NCI-H526 treated with DMSO at 0.1 percent for 48 hours (cell line): Measurements from ENCODE around the gene CACNA2D3.
A peak's percentile ranks its signal among the peaks of the same experiment; 100 is the strongest.

Experiments
- DNase-seq: peaks from one replicate; lab custom pipeline; 2025; lab: John Stamatoyannopoulos, UW

Gene CACNA2D3

DNA sequence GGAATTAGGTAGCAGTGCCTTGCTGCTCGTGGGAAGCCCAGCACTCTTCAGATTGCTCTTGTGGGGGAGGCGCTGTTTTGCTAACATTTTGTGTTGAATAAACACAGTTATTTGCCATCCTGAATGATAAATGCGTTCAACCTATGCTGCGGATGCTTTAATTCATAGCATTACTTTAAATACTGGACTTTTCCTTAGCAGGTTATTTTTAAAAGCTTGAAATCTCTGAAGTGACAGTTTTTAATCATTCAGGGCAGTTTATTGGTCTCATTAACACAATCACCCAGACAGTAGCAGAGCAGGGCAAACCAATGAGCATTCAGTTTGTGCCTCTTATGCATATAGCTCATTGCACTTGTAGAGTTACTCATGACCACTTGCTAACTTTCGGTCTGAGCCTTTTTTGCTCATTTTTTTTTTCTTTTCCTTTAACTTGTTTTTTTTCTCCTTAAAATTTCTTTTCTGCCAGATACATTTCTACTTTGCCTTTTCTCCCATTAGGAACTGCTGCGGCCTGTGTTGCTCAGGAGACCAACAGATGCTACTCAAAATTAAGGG lies 5.2 kb downstream of the CACNA2D3 start:
- DNase-seq: no peak

DNA sequence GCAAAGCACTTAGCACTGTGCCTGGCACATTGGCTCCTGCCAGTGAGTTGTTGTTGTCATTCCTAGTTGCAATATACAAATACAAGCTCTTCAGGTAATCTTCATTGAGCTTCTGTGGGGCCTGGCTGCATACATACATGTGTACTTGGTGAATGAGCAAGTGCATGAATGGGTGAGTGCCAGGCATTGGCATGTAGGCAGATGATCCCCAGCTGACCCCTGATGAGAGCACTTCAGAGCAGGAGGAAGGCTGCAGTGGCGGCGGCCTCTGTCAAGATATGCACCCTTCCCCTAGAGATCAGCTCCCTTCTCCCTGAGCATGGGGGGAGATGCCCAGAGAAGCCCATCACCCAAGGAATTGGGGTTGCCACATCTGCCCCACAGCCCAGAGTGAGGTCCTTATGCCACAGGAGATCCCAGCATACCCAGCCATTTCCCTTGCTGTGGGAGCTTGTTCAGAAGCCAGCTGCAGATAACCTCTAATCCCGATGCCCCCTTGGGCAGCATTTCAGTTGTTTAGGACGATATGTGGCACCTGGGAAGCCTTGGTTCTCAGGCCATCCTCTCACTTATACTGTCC lies 8.8 kb downstream of the CACNA2D3 start:
- no peak for DNase-seq

DNA sequence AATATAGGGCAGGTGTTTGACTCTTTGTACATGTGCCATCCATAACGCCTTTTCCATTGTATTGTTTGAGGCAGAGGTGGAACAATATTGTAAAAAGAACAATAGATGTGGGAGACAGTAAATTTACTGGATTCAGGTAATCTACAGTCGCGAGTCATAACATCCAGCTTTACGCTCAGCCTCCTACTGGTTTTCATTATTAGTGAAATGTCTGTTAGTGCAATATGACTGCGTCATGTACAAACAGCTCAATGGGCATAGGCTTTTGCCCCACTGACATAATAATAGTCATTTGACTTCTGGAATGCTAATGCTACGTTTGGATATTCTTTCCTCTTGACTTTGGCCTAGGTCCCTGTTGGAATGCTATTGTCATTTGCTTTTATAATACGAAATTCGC lies 9.5 kb downstream of the CACNA2D3 start:
- DNase-seq: no peak

DNA sequence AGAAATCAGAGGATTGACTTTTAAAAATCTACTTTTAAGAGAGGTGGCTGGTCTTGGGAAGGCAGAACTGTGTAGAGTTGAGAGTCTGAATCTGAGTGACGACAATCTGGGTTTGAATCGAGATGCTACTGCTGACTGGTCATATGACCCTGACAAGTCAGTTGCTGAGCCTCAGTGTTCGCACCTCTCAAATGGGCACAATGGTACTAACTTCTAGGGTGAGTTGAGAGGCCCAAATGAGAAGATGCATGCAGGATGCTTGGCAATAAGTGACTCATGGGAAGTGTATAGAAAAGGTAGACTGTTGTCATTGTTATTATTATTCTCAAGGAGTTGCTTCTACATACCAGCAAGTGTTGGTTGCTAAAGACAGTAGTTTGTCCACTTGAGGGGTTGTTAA lies 10.3 kb downstream of the CACNA2D3 start:
- no peak for DNase-seq

DNA sequence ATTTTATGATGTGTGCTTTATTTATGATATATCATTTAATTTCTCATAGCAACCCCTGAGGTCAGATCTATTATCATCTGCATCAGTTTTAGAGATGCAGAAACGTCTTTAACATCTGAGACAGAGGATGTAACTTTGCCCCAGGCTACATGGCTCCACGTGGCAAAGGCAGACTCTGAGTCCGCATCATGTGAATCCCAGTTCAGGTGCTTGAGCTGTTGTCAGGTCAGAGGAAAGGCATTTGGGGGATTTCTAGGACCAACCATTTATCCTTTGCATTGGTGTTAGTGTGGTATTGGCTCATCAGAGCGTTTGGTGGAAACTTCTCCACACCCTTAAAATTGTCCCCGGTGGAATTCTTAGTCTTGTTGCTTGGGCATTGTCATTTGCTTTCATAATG lies 10.8 kb downstream of the CACNA2D3 start:
- DNase-seq: no peak

DNA sequence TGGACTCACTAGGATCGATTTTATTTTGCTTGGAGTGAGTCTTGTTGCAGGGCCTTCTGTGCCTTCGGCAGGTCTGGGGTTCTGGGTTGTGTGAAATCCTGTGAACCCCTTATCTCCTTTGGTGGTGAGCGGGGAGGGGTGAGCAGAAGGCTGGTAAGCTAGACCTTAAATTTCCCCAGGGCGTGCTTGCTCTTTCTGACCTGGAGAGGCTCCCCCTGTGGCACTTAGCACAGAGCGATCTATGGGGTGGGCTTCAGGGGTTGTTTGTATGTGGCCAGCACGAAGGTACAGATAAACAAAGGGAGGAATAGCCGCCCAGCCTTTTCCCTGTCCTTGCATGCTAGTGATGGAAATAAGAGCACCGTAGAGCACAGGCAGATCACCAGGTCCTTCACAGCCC lies 11.8 kb downstream of the CACNA2D3 start:
- DNase-seq: no peak

DNA sequence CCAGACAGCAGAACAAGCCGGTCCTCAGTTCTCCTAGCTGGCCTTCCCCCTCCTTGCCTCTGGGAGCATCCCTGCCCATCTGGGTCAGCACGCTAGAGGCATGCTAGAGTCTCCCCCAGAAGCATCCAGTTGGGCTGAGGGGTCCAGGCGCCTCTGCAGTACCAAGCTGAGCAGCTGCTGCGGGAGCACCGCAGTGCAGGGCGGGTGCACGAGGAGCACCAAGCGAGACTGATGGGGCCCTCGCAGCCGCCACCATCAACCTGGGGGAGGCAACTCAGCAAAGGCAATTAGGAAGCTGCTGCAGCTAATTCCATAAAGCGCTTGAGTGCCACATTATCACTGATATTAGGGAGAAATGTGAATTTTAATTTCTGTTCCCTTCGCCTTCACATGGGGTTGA lies 12.4 kb downstream of the CACNA2D3 start:
- no peak for DNase-seq

DNA sequence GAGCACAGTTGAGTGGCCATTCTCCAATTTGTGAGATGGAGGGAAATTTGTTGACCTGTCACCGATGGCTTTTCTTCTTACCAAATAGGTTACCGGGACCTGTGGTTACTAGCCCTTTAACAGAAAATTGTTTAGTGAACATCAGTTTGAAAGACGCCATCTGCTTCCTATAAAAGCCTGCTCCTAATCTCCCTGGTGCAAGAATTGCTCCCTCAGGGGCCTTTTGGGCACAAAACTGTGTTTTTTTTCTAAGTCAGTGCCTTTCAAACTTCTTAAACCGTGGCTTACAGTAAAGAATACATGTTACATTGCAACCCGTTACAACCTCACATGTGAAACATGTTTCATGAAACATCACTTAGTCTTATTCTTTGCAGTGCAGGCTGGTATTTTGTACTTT lies 15.0 kb downstream of the CACNA2D3 start:
- DNase-seq: no peak

DNA sequence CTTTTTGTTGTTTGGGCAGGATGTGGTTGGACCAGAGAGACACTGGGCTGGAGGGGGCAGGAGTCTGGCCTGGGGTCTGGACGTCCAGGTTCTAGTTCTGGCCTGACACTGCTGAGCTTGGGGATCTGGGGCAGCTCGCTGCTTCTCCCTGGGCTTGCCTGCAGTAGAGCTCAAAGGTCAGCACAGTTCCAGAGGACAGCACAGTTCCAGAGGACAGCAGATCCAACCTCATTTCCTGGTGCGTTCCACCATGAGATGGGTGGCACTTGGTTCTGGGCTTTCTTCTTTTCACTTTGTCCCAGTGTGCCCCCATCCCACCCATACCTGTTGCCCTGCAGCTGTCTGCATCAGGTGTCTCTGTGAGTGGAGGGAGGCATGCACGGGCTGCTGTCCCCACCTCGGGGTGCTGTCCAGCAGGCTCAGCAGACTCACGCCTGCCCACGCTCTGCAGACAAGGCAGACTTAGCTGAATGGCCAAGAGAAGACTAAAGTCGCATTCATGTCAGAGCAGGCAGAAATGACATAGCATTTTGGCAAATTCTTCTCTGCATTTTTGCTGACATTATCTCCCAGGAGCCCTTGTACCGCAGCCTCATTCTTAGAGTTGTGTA lies 16.7 kb downstream of the CACNA2D3 start:
- DNase-seq: no peak

DNA sequence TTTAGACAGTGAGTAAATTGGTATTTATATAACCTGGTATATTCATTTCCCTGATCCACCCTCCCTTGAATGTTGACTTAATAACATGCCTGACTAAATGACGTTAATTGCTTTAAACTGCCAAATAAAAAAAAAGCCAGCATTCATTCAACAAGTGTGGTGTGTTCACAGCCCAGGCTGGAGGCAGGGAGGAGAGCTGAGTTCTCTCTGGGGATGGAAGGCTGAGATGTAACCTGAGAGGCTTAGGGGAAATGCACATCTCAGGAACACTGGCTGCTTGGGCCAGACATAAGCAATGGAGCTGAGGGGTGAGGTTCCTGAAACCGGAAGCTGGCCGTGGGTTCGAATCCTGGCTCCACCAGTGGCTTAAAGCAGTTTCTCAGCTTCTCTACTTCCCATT lies 17.3 kb downstream of the CACNA2D3 start:
- DNase-seq: no peak

DNA sequence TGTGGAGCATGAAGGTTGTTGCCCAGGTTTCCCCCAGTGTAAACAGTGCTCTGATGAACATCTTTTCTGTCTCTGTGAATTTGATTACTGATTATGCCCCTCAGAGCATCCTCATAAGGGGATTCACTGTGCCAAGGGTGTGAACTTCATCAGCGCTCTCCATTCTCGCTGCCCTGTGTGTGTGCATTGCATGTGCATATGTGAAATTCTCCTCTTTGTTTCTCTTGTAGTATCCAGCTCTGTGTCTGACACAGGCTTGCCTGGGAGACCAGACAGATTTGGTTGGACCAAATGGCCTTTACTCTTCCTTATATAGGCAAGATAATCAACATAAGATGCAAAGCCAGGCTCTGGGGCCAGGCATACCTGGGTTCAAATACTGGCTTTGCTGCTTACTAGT lies 21.9 kb downstream of the CACNA2D3 start:
- no peak for DNase-seq

DNA sequence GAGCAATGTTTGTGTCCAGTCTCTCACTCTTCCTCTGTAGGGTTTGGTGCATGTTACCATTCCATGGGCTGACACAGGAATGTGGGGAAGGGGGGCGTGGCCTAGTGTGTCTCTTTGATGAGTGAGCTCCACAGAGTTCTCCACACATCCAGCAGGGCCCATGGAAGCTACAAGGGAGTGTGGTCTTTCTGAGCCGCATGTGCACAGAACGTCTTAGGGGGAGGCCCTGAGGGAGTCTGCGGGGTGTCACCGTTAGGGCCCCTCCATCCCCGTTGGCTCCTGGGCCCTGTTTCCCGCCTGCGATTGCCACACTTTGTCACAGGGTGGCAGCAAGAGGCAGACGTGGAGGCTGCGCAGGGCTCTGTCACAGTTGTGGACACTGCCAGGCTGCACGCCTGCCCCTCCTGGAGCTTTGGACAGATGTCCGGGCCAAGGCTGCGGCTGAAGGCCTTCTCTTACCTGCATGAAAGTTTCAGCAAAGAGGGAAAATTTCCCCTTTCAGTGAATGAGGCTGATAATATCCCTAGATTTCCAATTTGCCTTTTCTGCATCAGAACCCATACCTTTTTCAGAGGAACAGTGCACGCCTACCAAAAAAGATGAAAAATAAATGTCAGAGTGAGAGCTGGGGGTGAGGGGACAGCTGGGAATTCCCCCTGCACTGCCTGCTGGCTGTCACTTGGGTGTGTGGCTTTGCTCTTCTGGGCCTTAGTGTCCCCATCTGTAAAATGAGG lies 24.3 kb downstream of the CACNA2D3 start:
- DNase-seq: peak; percentile 42

DNA sequence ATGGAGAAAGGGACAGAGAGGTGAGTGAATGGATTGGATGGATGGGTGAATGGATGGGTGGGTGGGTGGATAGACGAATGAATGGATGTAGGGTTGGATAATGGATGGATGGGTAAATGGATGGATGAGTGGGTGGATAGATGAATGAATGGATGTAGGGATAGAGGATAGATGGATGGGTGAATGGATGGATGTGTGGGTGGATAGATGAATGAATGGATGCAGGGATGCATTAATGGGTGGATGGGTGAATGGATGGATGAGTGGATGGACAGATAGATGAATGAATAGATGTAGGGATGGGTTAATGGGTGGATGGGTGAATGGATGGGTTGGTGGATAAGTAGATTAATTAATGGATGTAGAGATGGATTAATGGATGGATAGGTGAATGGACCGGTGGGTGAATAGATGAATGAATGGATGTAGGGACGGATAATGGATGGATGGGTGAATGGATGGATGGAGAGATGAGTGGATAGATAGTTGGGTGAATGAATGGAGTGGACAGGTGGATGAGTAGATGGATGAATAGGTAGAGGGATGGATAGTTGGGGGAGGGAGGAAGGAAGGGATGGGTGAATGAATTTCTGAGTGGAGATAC lies 28.6 kb downstream of the CACNA2D3 start:
- DNase-seq: no peak

DNA sequence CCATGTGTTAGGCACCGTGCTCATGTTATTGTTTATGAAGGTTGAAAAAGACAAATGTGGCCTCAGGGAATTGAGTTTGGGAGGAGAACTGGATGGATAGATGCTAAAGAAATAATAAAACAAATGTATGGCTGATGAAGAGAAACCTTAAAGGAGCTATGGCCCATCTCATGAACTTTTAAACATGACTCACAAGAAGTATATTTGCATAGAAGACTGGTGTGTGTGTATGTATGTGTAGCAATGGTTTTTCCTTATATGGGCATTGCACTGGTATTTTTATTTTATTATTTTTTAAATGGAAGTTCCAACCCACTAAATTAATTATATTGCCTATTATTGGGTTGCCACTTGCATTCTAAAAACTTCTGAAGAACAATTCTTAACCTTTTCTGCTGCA lies 31.1 kb downstream of the CACNA2D3 start:
- no peak for DNase-seq

DNA sequence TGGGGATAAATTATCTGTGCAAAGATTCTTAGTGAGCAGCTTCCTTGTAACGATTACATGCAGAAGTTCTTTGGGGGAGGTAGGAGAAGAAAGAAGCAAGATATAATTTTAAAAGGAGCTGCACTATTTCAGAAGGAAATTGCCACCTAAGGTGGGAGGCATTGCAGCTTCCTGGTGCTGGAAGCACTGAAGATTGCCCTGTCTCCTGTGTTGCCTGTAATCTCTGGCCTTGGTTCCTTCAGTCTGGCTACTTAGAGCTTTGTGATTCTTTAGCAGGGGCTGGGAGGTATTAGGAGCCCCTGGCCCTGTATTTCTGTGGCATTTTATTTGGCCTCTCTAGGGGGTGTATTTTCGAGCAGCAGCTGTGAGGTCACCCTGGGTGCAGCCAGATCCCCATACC lies 35.5 kb downstream of the CACNA2D3 start:
- peak; percentile 2 for DNase-seq

DNA sequence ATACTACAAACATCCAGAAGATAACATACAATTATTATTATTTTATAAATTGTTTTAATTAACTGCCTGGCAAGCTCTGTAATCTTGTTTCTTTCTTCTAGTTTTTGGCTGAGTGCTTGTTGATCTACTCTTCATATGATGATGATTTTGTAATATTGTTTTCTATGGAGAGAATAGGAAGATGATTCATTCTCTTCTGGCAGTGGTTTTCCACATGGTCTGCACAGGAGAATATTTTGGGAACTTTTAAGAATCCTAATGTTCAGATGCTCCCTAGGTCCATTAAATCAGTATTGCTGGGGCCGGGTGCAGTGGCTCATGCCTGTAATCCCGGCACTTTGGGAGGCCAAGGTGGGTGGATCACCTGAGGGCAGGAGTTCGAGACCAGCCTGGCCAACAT lies 37.6 kb downstream of the CACNA2D3 start:
- DNase-seq: no peak

DNA sequence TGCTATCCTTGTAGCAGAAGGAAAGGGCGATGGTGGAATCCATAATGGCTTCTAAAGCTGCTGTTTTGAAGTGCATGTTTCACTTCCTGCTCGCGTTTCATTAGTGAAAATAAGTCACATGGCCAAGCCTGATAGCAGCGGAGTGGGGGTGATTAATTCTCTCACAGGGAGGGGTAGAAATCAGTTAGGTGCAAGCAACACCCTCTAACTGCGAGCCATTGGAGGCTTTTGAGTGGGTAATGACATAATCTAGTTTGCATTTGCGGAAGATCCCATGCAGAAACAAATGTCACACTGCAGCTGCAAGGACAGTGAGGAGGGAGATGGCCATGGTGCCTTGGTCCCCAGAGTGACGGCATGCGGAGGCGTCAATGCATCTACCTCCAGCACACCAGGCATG lies 41.1 kb downstream of the CACNA2D3 start:
- DNase-seq: no peak

DNA sequence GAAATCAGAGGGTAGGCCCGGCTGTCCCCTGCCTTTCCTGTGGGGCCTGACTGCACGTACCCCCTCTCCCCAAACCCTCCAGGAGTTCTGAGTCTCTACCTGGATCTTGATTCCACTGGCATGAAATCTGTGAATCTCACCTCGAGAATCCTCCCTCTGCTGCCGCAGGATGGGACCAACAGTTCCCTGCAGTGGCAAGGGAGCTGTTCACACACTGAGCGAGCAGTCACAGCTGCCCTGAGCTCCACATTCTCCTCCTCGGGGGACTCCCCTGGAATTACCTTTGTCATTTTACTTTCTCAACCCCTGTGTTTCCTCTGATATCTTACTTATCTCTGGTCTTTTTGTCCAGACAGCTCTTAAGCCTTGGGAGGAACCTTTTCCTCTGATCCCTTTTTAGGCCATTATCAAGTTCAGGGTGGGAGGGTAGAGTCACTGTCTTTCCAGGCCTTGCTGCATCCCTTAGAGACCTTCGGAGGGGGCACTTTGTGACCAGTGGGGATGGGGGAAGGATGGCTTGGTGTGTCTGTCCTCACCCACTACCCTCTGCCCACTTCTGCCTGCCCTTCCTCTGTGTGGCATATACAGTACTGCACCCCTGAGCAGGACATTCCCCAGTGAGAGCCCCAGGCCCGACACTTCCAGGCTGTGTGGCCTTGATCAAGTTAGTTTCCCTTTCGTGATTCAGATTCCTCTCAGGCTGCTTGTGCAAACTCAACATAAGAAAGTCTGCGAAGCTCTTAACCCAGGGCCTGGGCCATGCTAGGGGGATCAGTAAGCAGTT lies 42.0 kb downstream of the CACNA2D3 start:
- DNase-seq: no peak

DNA sequence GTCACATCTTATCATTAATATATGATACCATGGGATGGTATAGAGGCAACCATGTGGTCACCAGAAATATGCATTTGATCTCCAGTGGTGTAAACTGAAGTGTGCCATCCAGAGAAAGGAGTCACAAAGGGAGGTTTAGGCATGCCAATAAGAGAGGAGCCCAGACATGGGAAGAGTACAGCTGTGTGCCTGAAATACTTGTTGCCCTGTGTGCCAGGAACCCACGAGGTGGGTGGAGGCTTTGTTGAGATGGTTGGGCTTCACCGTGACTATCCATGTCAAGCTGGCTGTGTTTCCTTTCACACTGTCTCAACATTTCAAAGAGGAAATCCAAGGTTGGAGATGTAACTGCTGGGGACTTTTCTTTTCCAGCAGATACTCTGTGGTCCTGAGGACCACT lies 43.5 kb downstream of the CACNA2D3 start:
- no peak for DNase-seq

DNA sequence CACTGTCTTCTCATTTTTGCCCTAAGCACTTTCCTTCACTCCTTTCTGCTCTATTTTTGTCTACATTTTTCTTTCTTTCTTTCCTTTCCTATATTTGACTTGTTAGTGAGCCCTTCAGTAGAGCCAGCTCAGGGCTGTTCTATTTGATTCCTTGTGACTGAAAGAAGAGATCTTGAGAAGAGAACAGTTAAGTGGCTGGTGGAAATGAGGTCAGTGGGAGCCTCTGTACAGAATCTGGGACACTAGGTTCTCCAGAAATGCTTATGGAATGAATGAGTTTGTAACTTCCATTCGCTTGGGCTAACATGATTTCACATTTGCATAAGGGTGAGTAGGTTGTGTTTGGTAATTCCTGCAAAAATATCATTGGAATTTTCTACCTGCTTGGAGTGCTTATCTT lies 45.6 kb downstream of the CACNA2D3 start:
- no peak for DNase-seq

DNA sequence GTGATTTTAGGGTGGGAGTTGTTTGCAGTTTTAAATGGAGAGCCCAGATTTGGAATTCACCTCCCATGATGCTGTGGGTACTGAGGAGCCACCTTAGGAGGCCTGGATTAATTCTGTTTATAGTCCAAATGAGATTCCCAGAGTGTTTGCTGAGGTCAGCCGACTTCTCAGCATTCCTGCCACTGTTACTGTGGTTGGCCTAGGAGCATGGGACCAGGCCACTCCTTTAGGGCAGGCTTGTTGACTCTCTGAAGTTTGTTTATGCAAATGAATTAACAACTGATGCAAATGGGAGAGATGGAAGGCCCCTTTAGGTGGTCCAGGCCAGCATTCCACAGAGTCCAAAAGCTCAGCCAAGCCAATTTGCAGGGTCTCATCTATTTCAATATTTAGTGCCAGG lies 46.1 kb downstream of the CACNA2D3 start:
- DNase-seq: peak; percentile 33

DNA sequence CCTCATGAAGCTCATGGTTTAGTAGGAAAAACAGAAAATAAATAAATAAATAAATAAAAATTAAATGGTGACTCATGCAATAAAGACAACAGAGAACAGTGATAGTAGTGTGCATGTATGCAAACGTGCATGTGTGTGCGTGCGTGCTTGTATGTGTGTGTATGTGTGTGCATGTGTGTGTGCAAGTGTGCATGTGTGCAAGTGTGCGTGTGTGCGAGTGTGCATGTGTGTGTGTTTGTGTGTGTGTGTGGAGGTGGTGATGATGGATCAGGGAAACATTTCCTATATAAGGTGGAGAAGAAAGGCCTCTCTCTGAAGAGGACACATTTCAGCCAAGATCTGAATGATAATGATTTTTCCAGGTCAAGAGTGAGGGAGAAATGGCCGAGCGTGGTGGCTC lies 47.2 kb downstream of the CACNA2D3 start:
- DNase-seq: no peak
